ENCODE measurements around the gene TMEM170B. TPM values are rescaled to one million over a fixed set of nuclear protein-coding genes. Genes with fewer than 3 reads are reported as not detected.
A peak's percentile ranks its signal among the peaks of the same experiment; 100 is the strongest.

The TMEM170B gene
- polyA plus RNA-seq, 2 of the 4 experiments (the other 2 are of a cell fraction), result 2.5 to 3.2 TPM

DNA sequence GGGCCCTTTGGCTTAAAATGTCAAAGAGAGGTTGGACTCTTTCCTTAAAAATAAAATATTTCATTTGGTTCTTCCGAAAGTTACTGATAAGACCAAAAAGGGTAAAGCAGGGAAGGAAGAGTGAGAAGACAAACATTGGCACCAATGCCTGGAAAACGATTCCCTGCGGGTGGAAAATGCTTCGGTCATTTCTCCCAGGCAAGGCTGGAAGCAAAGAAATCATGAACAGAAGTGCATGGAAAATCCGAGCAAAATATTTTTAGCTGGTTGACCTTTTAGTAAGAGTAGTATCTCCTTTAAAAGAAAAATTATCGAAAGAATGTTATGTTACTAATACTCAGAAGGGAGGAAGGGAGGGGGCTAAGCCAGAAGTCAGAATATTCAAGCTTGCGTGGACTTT is 62.7 kb downstream of the TMEM170B start:
- DNase-seq (ENCODE audit: low read depth in 1 of 2, low spot score in 1 of 2) (no peak), FAIRE-seq (no peak), ATAC-seq (no peak)
- Histone ChIP-seq H3K9me3 (no peaks in the 10 kb centered on the region), H3K4me3 (no peak overlapping the region), H3K27ac (peak overlapping the region; percentile 74 to 82; a peak in 3 of 6 replicates), H3K4me2 (no peak overlapping the region), H3K4me1 (peaks cover 34% of the 10 kb centered on the region)
- WGBS (ENCODE audit: missing lambda C conversion rate), result 94% methylated on average over 7 of the region's 7 CpGs
- TF ChIP-seq HOXB5 (CRISPR knock-in tag; IDR thresholded peaks at IDR 0.05), result no peak
- TF ChIP-seq, protein P1, sequence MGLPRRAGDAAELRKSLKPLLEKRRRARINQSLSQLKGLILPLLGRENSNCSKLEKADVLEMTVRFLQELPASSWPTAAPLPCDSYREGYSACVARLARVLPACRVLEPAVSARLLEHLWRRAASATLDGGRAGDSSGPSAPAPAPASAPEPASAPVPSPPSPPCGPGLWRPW (IDR thresholded peaks at IDR 0.05), result no peak
- TF ChIP-seq KDM1A (IDR thresholded peaks at IDR 0.05; ENCODE audit: low read depth), result no peak
- no peak for TF ChIP-seq FOSB (CRISPR knock-in tag; IDR thresholded peaks at IDR 0.05)
- TF ChIP-seq, protein P2, sequence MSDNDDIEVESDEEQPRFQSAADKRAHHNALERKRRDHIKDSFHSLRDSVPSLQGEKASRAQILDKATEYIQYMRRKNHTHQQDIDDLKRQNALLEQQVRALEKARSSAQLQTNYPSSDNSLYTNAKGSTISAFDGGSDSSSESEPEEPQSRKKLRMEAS (IDR thresholded peaks at IDR 0.05), result no peak
- TF ChIP-seq MYC (IDR thresholded peaks at IDR 0.05; ENCODE audit: borderline replicate concordance, low read length), result no peak
- TF ChIP-seq HOXB13 (CRISPR knock-in tag; IDR thresholded peaks at IDR 0.05; ENCODE audit: low read depth), result no peak
- no peak for TF ChIP-seq NR3C1 (IDR thresholded peaks at IDR 0.05)
- no peak for TF ChIP-seq ZNF302 (CRISPR knock-in tag; IDR thresholded peaks at IDR 0.05)
- no peak for TF ChIP-seq CEBPB (IDR thresholded peaks at IDR 0.05)
- TF ChIP-seq TFCP2L1 (CRISPR knock-in tag; IDR thresholded peaks at IDR 0.05), result no peak
- TF ChIP-seq CBX2 (IDR thresholded peaks at IDR 0.05; ENCODE audit: borderline replicate concordance, low read depth), result no peak
- no peak for TF ChIP-seq JUNB (IDR thresholded peaks at IDR 0.05)
- TF ChIP-seq, protein P3, sequence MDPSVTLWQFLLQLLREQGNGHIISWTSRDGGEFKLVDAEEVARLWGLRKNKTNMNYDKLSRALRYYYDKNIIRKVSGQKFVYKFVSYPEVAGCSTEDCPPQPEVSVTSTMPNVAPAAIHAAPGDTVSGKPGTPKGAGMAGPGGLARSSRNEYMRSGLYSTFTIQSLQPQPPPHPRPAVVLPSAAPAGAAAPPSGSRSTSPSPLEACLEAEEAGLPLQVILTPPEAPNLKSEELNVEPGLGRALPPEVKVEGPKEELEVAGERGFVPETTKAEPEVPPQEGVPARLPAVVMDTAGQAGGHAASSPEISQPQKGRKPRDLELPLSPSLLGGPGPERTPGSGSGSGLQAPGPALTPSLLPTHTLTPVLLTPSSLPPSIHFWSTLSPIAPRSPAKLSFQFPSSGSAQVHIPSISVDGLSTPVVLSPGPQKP (IDR thresholded peaks at IDR 0.05; ENCODE audit: low read depth, low read length), result no peak
- POLR2A ChIA-PET, result no interaction called here
- CTCF ChIA-PET, result no interaction called here

DNA sequence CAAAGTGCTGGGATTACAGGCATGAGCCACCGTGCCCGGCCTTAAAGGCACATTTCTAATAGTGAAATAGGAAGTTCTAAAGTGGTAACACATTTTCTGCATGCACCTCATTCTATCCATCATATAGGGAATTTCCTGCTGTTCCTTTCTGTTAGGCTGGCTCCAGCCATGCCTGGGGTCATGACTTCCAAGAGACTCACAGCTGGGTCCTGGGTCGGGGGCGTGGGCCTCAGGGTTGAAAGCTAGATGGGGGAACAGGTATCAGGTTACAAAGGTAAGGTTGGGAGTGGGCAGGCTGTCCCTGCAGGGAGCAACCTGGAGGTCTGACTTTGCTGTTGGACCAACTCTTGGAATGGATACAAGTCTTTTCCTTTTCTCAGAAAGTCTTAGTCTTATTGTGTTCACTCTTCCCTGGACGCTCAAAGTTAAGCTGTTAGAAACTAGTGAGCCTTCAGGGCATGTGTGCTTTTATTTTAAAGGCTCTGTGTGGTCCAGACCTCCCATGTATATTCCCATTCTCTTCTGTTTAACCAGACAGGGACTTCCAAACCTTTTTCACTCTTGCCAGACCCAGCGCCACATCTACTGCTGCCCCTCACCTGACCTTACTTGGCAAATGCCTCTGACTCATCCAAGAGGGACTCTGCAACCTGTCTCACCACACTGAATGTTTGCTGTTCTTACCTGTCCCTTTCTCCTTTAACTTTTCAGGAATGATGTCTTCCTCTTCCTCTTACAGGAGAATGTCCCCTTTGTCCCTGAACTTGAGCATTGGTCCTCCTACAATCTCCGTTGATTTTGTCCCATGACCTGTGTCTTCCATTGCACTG is 64.4 kb downstream of the TMEM170B start:
- ChIA-PET POLR2A (no interaction called here), CTCF (no interaction called here)
- peak overlapping the region; percentile 38 to 67; a peak in 3 of 6 replicates for H3K27ac ChIP-seq
- peaks cover 43% of the 10 kb centered on the region for H3K4me1 ChIP-seq
- TF ChIP-seq RFX5 (IDR thresholded peaks at IDR 0.05), result no peak
- no peak for TF ChIP-seq RARB (CRISPR knock-in tag; IDR thresholded peaks at IDR 0.05)
- no peak for TF ChIP-seq CBX2 (IDR thresholded peaks at IDR 0.05; ENCODE audit: borderline replicate concordance, low read depth)
- TF ChIP-seq, protein P4, sequence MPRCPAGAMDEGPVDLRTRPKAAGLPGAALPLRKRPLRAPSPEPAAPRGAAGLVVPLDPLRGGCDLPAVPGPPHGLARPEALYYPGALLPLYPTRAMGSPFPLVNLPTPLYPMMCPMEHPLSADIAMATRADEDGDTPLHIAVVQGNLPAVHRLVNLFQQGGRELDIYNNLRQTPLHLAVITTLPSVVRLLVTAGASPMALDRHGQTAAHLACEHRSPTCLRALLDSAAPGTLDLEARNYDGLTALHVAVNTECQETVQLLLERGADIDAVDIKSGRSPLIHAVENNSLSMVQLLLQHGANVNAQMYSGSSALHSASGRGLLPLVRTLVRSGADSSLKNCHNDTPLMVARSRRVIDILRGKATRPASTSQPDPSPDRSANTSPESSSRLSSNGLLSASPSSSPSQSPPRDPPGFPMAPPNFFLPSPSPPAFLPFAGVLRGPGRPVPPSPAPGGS (IDR thresholded peaks at IDR 0.05), result no peak
- TF ChIP-seq, protein P3 (IDR thresholded peaks at IDR 0.05; ENCODE audit: low read depth, low read length), result no peak
- TF ChIP-seq PHF8 (IDR thresholded peaks at IDR 0.05; ENCODE audit: borderline replicate concordance, low read depth), result no peak
- no peak for TF ChIP-seq POLR2AphosphoS2 (conservative IDR thresholded peaks at IDR 0.05; ENCODE audit: low read length)
- TF ChIP-seq ESRRA (IDR thresholded peaks at IDR 0.05; ENCODE audit: borderline replicate concordance, low read length), result no peak
- TF ChIP-seq, protein P2 (IDR thresholded peaks at IDR 0.05), result no peak
- TF ChIP-seq, protein P5, sequence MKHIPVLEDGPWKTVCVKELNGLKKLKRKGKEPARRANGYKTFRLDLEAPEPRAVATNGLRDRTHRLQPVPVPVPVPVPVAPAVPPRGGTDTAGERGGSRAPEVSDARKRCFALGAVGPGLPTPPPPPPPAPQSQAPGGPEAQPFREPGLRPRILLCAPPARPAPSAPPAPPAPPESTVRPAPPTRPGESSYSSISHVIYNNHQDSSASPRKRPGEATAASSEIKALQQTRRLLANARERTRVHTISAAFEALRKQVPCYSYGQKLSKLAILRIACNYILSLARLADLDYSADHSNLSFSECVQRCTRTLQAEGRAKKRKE (CRISPR knock-in tag; IDR thresholded peaks at IDR 0.05; ENCODE audit: low read depth), result no peak
- TF ChIP-seq EP300 (IDR thresholded peaks at IDR 0.05), result no peak
- no peak for TF ChIP-seq HOXB13 (CRISPR knock-in tag; IDR thresholded peaks at IDR 0.05; ENCODE audit: low read depth)
- no peak for TF ChIP-seq NFE2L2 (conservative IDR thresholded peaks at IDR 0.05; ENCODE audit: low read length)
- no peak for TF ChIP-seq CHD4 (IDR thresholded peaks at IDR 0.05; ENCODE audit: borderline replicate concordance)
- FAIRE-seq (no peak), DNase-seq (ENCODE audit: low read depth in 1 of 2, low spot score in 1 of 2) (peak in 1 of 2 experiments; percentile 22), ATAC-seq (no peak)
- no peak overlapping the region for H3K4me3 ChIP-seq
- peak overlapping the region; percentile 9; the same call in 1 of the 3 replicates for H3K4me2 ChIP-seq
- 72% methylated on average over 7 of the region's 7 CpGs for WGBS (ENCODE audit: missing lambda C conversion rate)
- no peaks in the 10 kb centered on the region for H3K9me3 ChIP-seq

All from A549 (cell line).